HG02678 (cell line): Measurements from ENCODE around the gene ATP13A2.

ENCODE experiments used
- ATAC-seq: cut with Tn5 transposase; IDR thresholded peaks from one replicate; pipeline ENCODE4 v1.9.1; 2021; ENCODE audit warnings: mild to moderate bottlenecking, moderate library complexity; ENCODE audit not compliant: unreplicated experiment

Gene ATP13A2

GRCh38 chr1:17005365-17005740, 6.4 kb downstream of the ATP13A2 start:
- no peak for ATAC-seq

- ATAC-seq = no peak
These were observed 7.0 kb downstream of the ATP13A2 start for GRCh38 chr1:17004466-17005364.

- no peak for ATAC-seq
These were observed 9.2 kb downstream of the ATP13A2 start for GRCh38 chr1:17002524-17002902.

GRCh38 chr1:17001760-17002523, 9.8 kb downstream of the ATP13A2 start:
- no peak for ATAC-seq

- ATAC-seq = no peak
These were observed 11.9 kb downstream of the ATP13A2 start for GRCh38 chr1:16999863-17000262.

GRCh38 chr1:16998589-16998988, 13.1 kb downstream of the ATP13A2 start:
- no peak for ATAC-seq

GRCh38 chr1:16996845-16997244, 14.9 kb downstream of the ATP13A2 start:
- no peak for ATAC-seq

GRCh38 chr1:16993521-16994038, 18.1 kb downstream of the ATP13A2 start:
- ATAC-seq = no peak

GRCh38 chr1:16992675-16993074, 19.1 kb downstream of the ATP13A2 start:
- ATAC-seq = no peak

GRCh38 chr1:16992102-16992501, 19.6 kb downstream of the ATP13A2 start:
- no peak for ATAC-seq

GRCh38 chr1:16991571-16991970, 20.2 kb downstream of the ATP13A2 start:
- no peak for ATAC-seq

- ATAC-seq = no peak
These were observed 21.9 kb downstream of the ATP13A2 start for GRCh38 chr1:16989676-16990391.

- ATAC-seq = no peak
These were observed 23.5 kb downstream of the ATP13A2 start for GRCh38 chr1:16988210-16988609.

- no peak for ATAC-seq
These were observed 24.8 kb downstream of the ATP13A2 start for GRCh38 chr1:16986962-16987361.

- ATAC-seq = no peak
These were observed 25.2 kb downstream of the ATP13A2 start for GRCh38 chr1:16986560-16986959.

- ATAC-seq = no peak
These were observed 25.6 kb downstream of the ATP13A2 start for GRCh38 chr1:16986113-16986512.

- no peak for ATAC-seq
These were observed 27.0 kb downstream of the ATP13A2 start for GRCh38 chr1:16984717-16985116.

GRCh38 chr1:16983649-16984048, 28.1 kb downstream of the ATP13A2 start:
- ATAC-seq = no peak

GRCh38 chr1:16982902-16983301, 28.8 kb downstream of the ATP13A2 start:
- no peak for ATAC-seq

GRCh38 chr1:16981269-16981849, 30.4 kb downstream of the ATP13A2 start:
- no peak for ATAC-seq
